GM13977 (cell line): ENCODE data around the gene HDAC11.
"Not testable (repeated sequence)": the region's sequence is repeated elsewhere in the genome, so short reads cannot be mapped to it uniquely, and the experiment has no call there.

Source experiments
- DNase-seq: peaks from one replicate; pipeline ENCODE4 v3.0.0; 2012; ENCODE audit warnings: low spot score
- CTCF ChIP-seq: IDR thresholded peaks from 2 replicates; pipeline ENCODE4 v1.5.1; 2012; ENCODE audit warnings: mild to moderate bottlenecking, control low read depth; ENCODE audit not compliant: insufficient read depth; ENCODE audit errors: extremely low read depth, missing control alignments
- in situ Hi-C: fragments of 300-500 bp; cut with MboI; formaldehyde crosslinking; loops from one replicate; pipeline ENCODE4 v1.12.0; 2022; ENCODE audit warnings: low sequenced_read_pairs, low pct_unique_long_range_greater_than_20kb, mixed read lengths, inconsistent platforms; ENCODE audit not compliant: unreplicated experiment

The HDAC11 gene

GRCh38 chr3:13484851-13485590, 4.9 kb downstream of the HDAC11 start:
- in situ Hi-C loops, result no loop called here
- TF ChIP-seq CTCF, result no peak
- DNase-seq, result no peak

GRCh38 chr3:13485630-13486562, 5.8 kb downstream of the HDAC11 start:
- DNase-seq, in situ Hi-C loops: not testable (repeated sequence)

- no peak for DNase-seq
- in situ Hi-C loops, result no loop called here
- TF ChIP-seq CTCF, result no peak
Measured at GRCh38 chr3:13487403-13487802, 7.3 kb downstream of the HDAC11 start.

GRCh38 chr3:13491206-13491974, 11.3 kb downstream of the HDAC11 start:
- no peak for TF ChIP-seq CTCF
- no peak for DNase-seq
- in situ Hi-C loops, result no loop called here

- TF ChIP-seq CTCF, result no peak
- in situ Hi-C loops, result no loop called here
- no peak for DNase-seq
Measured at GRCh38 chr3:13492048-13492447, 11.9 kb downstream of the HDAC11 start.

GRCh38 chr3:13492976-13493866, 13.1 kb downstream of the HDAC11 start:
- no peak for DNase-seq
- TF ChIP-seq CTCF, result no peak
- in situ Hi-C loops, result no loop called here
